Natural killer cell (primary cell): Measurements from ENCODE around the gene MYBPH. TPM values are rescaled to one million over a fixed set of nuclear protein-coding genes. Genes with fewer than 3 reads are reported as not detected.

ENCODE experiments used
- ATAC-seq, 3 donors: fragments of 150-1000 bp in 2 of 3; fragments of 200-7000 bp in 1 of 3; cut with Tn5 transposase; 1 replicate in 1 of 3; 2 replicates in 2 of 3; pipeline ENCODE4 v1.10.0; 2021; ENCODE audit warnings: mild to moderate bottlenecking in 2 of 3, moderate library complexity in 2 of 3
- DNase-seq, 2 donors: peaks; one replicate each; pipeline versions ENCODE4 v3.0.0 to v3.0.0-alpha.2; 2013 to 2021; ENCODE audit warnings: mixed read lengths in 1 of 2
- H3K27ac ChIP-seq: one replicate; pipeline ENCODE4 v1.5.1; 2013; ENCODE audit warnings: mild to moderate bottlenecking, low read length
- H3K27me3 ChIP-seq: one replicate; pipeline ENCODE4 v1.6.1; 2013; ENCODE audit warnings: low read length; ENCODE audit not compliant: control insufficient read depth, insufficient read depth
- H3K36me3 ChIP-seq: one replicate; pipeline ENCODE4 v1.6.1; 2013; ENCODE audit warnings: low read length; ENCODE audit not compliant: control insufficient read depth, insufficient read depth
- H3K4me1 ChIP-seq: one replicate; pipeline ENCODE4 v1.6.1; 2013; ENCODE audit warnings: low read length; ENCODE audit not compliant: control insufficient read depth, insufficient read depth
- H3K4me3 ChIP-seq: one replicate; pipeline ENCODE4 v1.5.1; 2013; ENCODE audit warnings: low read length
- H3K9me3 ChIP-seq: one replicate; pipeline ENCODE4 v1.6.1; 2013; ENCODE audit warnings: low read length; ENCODE audit not compliant: control insufficient read depth, insufficient read depth
- H3K27ac Mint-ChIP-seq, 2 donors: one replicate each; pipeline ENCODE4 v1.8.0; 2022; ENCODE audit warnings: mild to moderate bottlenecking in 2 of 2, mixed read lengths in 2 of 2, moderate library complexity in 1 of 2
- H3K27me3 Mint-ChIP-seq, 2 donors: one replicate each; pipeline ENCODE4 v1.8.0; 2022; ENCODE audit warnings: low read depth in 2 of 2, mixed read lengths in 2 of 2
- H3K36me3 Mint-ChIP-seq: one replicate; pipeline ENCODE4 v1.8.0; 2022; ENCODE audit warnings: mixed read lengths
- H3K4me1 Mint-ChIP-seq, 2 donors: one replicate each; pipeline ENCODE4 v1.8.0; 2022; ENCODE audit warnings: mixed read lengths in 2 of 2
- H3K4me3 Mint-ChIP-seq: one replicate; pipeline ENCODE4 v1.8.0; 2022; ENCODE audit warnings: mild to moderate bottlenecking, moderate library complexity, mixed read lengths
- H3K9me3 Mint-ChIP-seq, 2 donors: one replicate each; pipeline ENCODE4 v1.8.0; 2022; ENCODE audit warnings: mixed read lengths in 2 of 2
- CTCF ChIP-seq: fragments of 200-600 bp; IDR thresholded peaks from one replicate; pipeline ENCODE4 v1.8.0; 2022; ENCODE audit warnings: antibody characterized with exemption
- WGBS: methylation state at CpG from one replicate; pipeline ENCODE4 v1.1.7; 2013; ENCODE audit warnings: missing lambda C conversion rate; ENCODE audit not compliant: insufficient coverage; 5-methylcytosine and 5-hydroxymethylcytosine counted together
- intact Hi-C: fragments of 100-400 bp; cut with micrococcal nuclease; formaldehyde crosslinking; loops from one replicate; pipeline ENCODE4 v1.14.2; 2022
- total RNA-seq, 4 donors: library from RNA; stranded (reverse); fragments of 120-200 nt in 1 of 4; gene quantifications; one replicate each; pipeline versions ENCODE4 v1.2.3 to v1.2.4, GENCODE V29; 2013 to 2022

The MYBPH gene
- total RNA-seq, 3 donors from 2014 or later (not counting 1 experiment from before 2014, with no cell fraction given), result not detected

DNA sequence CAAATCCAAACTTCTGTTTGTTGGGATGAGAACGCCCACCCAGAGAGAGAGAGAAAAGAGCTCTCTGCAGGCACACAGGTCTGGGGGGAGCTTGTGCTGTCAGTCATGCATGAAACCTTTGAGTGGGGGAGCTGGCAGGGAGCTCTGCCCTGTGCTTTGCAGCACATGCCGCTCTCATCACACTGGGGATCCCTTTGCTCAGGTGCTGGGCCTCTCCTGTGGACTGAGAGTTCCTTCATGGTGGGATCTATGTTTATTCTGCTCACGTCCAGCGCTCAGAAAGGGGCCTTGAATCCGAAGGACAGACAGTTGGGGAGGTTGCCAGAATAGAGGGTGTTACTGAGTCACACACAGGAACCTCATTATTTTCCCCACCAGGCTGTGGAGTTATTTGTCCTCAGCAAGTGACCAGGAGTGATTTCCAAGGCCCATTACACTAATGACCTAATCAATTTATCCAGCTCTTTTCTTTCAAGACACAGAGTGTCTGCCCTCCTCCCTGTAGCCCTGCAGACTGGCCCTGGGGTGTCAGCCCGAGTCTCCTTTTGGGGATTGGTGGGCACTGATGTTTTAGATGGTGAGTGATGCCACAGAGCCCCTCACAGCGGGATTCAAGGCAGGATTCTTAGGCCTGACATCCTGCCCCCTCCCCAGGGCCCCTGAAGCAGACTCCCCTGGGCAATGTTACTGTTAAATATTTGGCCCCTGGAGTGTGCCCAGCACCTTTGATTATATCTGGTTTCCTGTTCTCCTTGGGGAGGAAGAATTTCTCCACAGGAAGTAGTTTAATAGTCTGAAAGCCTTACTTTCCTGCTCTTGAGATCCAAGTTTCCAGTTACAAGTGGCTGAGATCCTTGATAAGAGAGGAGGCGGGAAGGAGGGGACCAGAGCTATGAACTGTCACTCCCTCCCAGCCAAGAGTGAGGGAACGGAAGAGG is 22.3 kb downstream of the MYBPH start:
- intact Hi-C loops, result no loop called here
- no peak overlapping the region for H3K27ac ChIP-seq
- WGBS, result 90% methylated on average over 8 of the region's 9 CpGs

DNA sequence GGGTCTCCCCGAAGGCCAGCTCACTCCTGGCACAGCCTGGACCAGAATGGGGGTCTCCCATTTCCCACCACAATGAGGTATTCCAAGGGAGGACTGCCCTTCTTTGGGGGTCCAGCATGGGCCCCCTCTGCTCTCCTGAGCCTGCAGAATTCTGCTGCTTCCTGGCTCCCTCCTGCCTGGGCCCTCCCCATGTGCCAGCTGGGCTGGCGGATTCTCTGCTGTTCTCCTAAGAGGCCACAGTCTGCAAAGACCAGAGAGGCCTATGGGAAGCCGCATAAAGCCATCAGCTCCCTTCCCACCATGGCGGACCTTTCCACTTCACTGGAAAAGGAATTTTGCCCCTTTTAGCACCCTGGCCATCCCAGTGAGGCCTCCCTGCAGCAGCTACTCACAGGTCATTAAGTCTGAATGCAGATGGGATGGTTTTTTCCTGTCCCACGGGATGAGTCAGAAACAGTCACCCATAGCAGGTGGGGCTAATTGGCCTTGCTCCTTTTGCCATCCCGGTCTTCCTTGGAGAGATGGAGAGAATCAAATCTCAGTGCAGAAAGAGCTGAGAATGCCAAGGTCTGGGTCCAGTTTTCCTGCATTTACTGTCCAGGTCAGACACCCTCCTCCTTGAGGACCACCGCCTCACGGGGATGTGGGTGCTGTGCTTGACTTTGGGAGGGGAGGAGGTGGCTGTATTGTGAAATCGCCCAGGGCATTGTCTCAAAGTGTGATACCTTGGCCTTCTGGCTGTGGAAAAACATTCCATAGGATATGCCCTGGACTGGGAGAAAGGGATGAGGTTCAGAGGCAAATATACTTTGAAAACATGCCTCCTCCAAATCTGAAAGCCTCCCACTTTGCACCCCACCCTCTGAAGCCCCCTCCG is 23.2 kb downstream of the MYBPH start:
- H3K9me3 Mint-ChIP-seq, result no peaks in the 10 kb centered on the region
- intact Hi-C loops, result no loop called here
- Histone ChIP-seq H3K4me3 (no peak overlapping the region), H3K27ac (no peak overlapping the region), H3K9me3 (no peaks in the 10 kb centered on the region), H3K27me3 (no peaks in the 10 kb centered on the region), H3K4me1 (no peaks in the 10 kb centered on the region), H3K36me3 (no peaks in the 10 kb centered on the region)
- no peaks in the 10 kb centered on the region for H3K36me3 Mint-ChIP-seq
- DNase-seq (no peak), ATAC-seq (no peak)
- no peak overlapping the region for H3K4me3 Mint-ChIP-seq
- H3K27me3 Mint-ChIP-seq, result peaks cover 5 to 17% of the 10 kb centered on the region in 2 donors
- no peaks in the 10 kb centered on the region for H3K4me1 Mint-ChIP-seq
- H3K27ac Mint-ChIP-seq, result no peak overlapping the region
- TF ChIP-seq CTCF, result no peak
- 73% methylated on average over 10 of the region's 10 CpGs for WGBS

More for the DNA sequence above, 22.3 kb downstream of the MYBPH start:
- TF ChIP-seq CTCF, result no peak
- Histone ChIP-seq H3K4me1 (no peaks in the 10 kb centered on the region), H3K27me3 (no peaks in the 10 kb centered on the region), H3K36me3 (no peaks in the 10 kb centered on the region), H3K9me3 (no peaks in the 10 kb centered on the region), H3K4me3 (no peak overlapping the region)
- Mint-ChIP-seq H3K4me1 (no peaks in the 10 kb centered on the region), H3K4me3 (no peak overlapping the region), H3K36me3 (no peaks in the 10 kb centered on the region), H3K9me3 (peaks cover 0 to under 1% of the 10 kb centered on the region in 2 donors), H3K27ac (no peak overlapping the region), H3K27me3 (peaks cover 9 to 24% of the 10 kb centered on the region in 2 donors)
- ATAC-seq (no peak), DNase-seq (no peak)

- ATAC-seq (no peak), DNase-seq (no peak)
- no peaks in the 10 kb centered on the region for H3K36me3 Mint-ChIP-seq
- H3K27ac ChIP-seq, result no peak overlapping the region
- no peak for TF ChIP-seq CTCF
- no peaks in the 10 kb centered on the region for H3K4me1 Mint-ChIP-seq
- H3K36me3 ChIP-seq, result no peaks in the 10 kb centered on the region
- H3K27me3 Mint-ChIP-seq, result peaks cover 5 to 17% of the 10 kb centered on the region in 2 donors
- H3K4me1 ChIP-seq, result no peaks in the 10 kb centered on the region
- H3K27me3 ChIP-seq, result no peaks in the 10 kb centered on the region
- H3K4me3 ChIP-seq, result no peak overlapping the region
- H3K9me3 Mint-ChIP-seq, result no peaks in the 10 kb centered on the region
- no peaks in the 10 kb centered on the region for H3K9me3 ChIP-seq
- 78% methylated on average over 9 of the region's 9 CpGs for WGBS
- intact Hi-C loops, result no loop called here
- H3K27ac Mint-ChIP-seq, result no peak overlapping the region
- H3K4me3 Mint-ChIP-seq, result no peak overlapping the region
These were observed 24.1 kb downstream of the MYBPH start for GRCh38 chr1:203151362-203152157.
